Mononuclear cell (primary cell): ENCODE results near the gene EHMT2. TPM values are rescaled to one million over a fixed set of nuclear protein-coding genes. Genes with fewer than 3 reads are reported as not detected.
"Not testable (repeated sequence)": the region's sequence is repeated elsewhere in the genome, so short reads cannot be mapped to it uniquely, and the experiment has no call there.

Experiments
- H3K27me3 ChIP-seq: 2 replicates; pipeline ENCODE4 v1.6.0; 2011; ENCODE audit warnings: low read length, control low read depth; ENCODE audit not compliant: insufficient read depth
- H3K4me1 ChIP-seq: 2 replicates; pipeline ENCODE4 v1.5.1; 2011; ENCODE audit warnings: mild to moderate bottlenecking, low read length, control low read depth; ENCODE audit not compliant: insufficient read depth
- H3K4me3 ChIP-seq: 2 replicates; pipeline ENCODE4 v1.5.1; 2011; ENCODE audit warnings: mild to moderate bottlenecking, low read length, moderate library complexity
- H3K9me3 ChIP-seq: 2 replicates; pipeline ENCODE4 v1.5.1; 2011; ENCODE audit warnings: low read depth, mild to moderate bottlenecking, control low read depth, low read length
- total RNA-seq: library from RNA; depleted of rRNA; stranded (reverse); fragments of >200 nt; gene quantifications from one replicate; pipeline ENCODE4 v1.2.3, GENCODE V29; 2012

The EHMT2 gene
- total RNA-seq, 1 donor = 14.4 TPM

- Histone ChIP-seq H3K9me3 (no peaks in the 10 kb centered on the region), H3K27me3 (no peaks in the 10 kb centered on the region), H3K4me3 (no peak within 1 kb of the TSS), H3K4me1 (peaks cover 5% of the 10 kb centered on the region)
Observed at GRCh38 chr6:31927242-31927862, 29.9 kb upstream of the EHMT2 start, which contains the start of gene C2. Gene C2 (plus strand): TSS chr6:31927717. CDS start chr6:31927753, 36 bp downstream.

- no peaks in the 10 kb centered on the region for H3K9me3 ChIP-seq
- peaks cover 10% of the 10 kb centered on the region for H3K4me1 ChIP-seq
- H3K4me3 ChIP-seq = no peak overlapping the region
- H3K27me3 ChIP-seq = no peaks in the 10 kb centered on the region
Observed at GRCh38 chr6:31922942-31923341, 25.4 kb upstream of the EHMT2 start.

GRCh38 chr6:31920811-31921210 is 23.3 kb upstream of the EHMT2 start:
- no peaks in the 10 kb centered on the region for H3K27me3 ChIP-seq
- peaks cover 10% of the 10 kb centered on the region for H3K4me1 ChIP-seq
- H3K9me3 ChIP-seq = no peaks in the 10 kb centered on the region
- no peak overlapping the region for H3K4me3 ChIP-seq

- peaks cover 10% of the 10 kb centered on the region for H3K4me1 ChIP-seq
- no peaks in the 10 kb centered on the region for H3K27me3 ChIP-seq
- H3K4me3 ChIP-seq = no peak overlapping the region
- H3K9me3 ChIP-seq = no peaks in the 10 kb centered on the region
Observed at GRCh38 chr6:31919624-31920303, 22.3 kb upstream of the EHMT2 start.

GRCh38 chr6:31918069-31918720 is 20.7 kb upstream of the EHMT2 start:
- peaks cover 10% of the 10 kb centered on the region for H3K4me1 ChIP-seq
- no peaks in the 10 kb centered on the region for H3K9me3 ChIP-seq
- no peak overlapping the region for H3K4me3 ChIP-seq
- H3K27me3 ChIP-seq = no peaks in the 10 kb centered on the region

- H3K4me1 ChIP-seq = peaks cover 5% of the 10 kb centered on the region
- H3K27me3 ChIP-seq = no peaks in the 10 kb centered on the region
- H3K4me3 ChIP-seq = no peak overlapping the region
- H3K9me3 ChIP-seq = no peaks in the 10 kb centered on the region
Observed at GRCh38 chr6:31915756-31916155, 18.3 kb upstream of the EHMT2 start.

GRCh38 chr6:31915351-31915750 is 17.9 kb upstream of the EHMT2 start:
- Histone ChIP-seq H3K27me3 (no peaks in the 10 kb centered on the region), H3K4me3 (no peak overlapping the region), H3K4me1 (peaks cover under 1% of the 10 kb centered on the region), H3K9me3 (no peaks in the 10 kb centered on the region)

GRCh38 chr6:31911826-31912585 is 14.5 kb upstream of the EHMT2 start:
- peaks cover 3% of the 10 kb centered on the region for H3K4me1 ChIP-seq
- H3K27me3 ChIP-seq = no peaks in the 10 kb centered on the region

GRCh38 chr6:31909298-31909697 is 11.8 kb upstream of the EHMT2 start:
- not testable (repeated sequence) for H3K4me3 ChIP-seq, H3K4me1 ChIP-seq, H3K9me3 ChIP-seq, H3K27me3 ChIP-seq

More at GRCh38 chr6:31911826-31912585, 14.5 kb upstream of the EHMT2 start:
- Histone ChIP-seq H3K9me3 (no peaks in the 10 kb centered on the region), H3K4me3 (no peak overlapping the region)

- Histone ChIP-seq H3K9me3 (no peaks in the 10 kb centered on the region), H3K27me3 (no peaks in the 10 kb centered on the region), H3K4me1 (peaks cover 3% of the 10 kb centered on the region), H3K4me3 (no peak overlapping the region)
Observed at GRCh38 chr6:31908791-31909190, 11.3 kb upstream of the EHMT2 start.

- not testable (repeated sequence) for H3K9me3 ChIP-seq, H3K27me3 ChIP-seq, H3K4me3 ChIP-seq, H3K4me1 ChIP-seq
Observed at GRCh38 chr6:31908255-31908654, 10.8 kb upstream of the EHMT2 start.

- Histone ChIP-seq H3K4me1 (peaks cover 10% of the 10 kb centered on the region), H3K4me3 (no peak overlapping the region), H3K27me3 (no peaks in the 10 kb centered on the region), H3K9me3 (no peaks in the 10 kb centered on the region)
Observed at GRCh38 chr6:31907158-31907813, 9.8 kb upstream of the EHMT2 start.

GRCh38 chr6:31906727-31907126 is 9.2 kb upstream of the EHMT2 start:
- H3K27me3 ChIP-seq, H3K9me3 ChIP-seq, H3K4me3 ChIP-seq: not testable (repeated sequence)
- H3K4me1 ChIP-seq = peaks cover 12% of the 10 kb centered on the region

- H3K27me3 ChIP-seq = no peaks in the 10 kb centered on the region
- no peaks in the 10 kb centered on the region for H3K9me3 ChIP-seq
- no peak overlapping the region for H3K4me3 ChIP-seq
- H3K4me1 ChIP-seq = peaks cover 15% of the 10 kb centered on the region
Observed at GRCh38 chr6:31906122-31906521, 8.6 kb upstream of the EHMT2 start.

- H3K27me3 ChIP-seq = no peaks in the 10 kb centered on the region
- peaks cover 18% of the 10 kb centered on the region for H3K4me1 ChIP-seq
- H3K4me3 ChIP-seq = no peak overlapping the region
- no peaks in the 10 kb centered on the region for H3K9me3 ChIP-seq
Observed at GRCh38 chr6:31905041-31905440, 7.5 kb upstream of the EHMT2 start.
